NCI-H226 (cell line): Measurements from ENCODE around the gene HIBADH.

ENCODE experiments used
- DNase-seq: peaks from one replicate; pipeline ENCODE4 v3.0.0-alpha.2; 2015

The HIBADH gene

GRCh38 chr7:27478556-27478955, 184.1 kb downstream of the HIBADH start:
- no peak for DNase-seq

- no peak for DNase-seq
Measured at GRCh38 chr7:27478084-27478483, 184.6 kb downstream of the HIBADH start.

GRCh38 chr7:27476493-27476892, 186.2 kb downstream of the HIBADH start:
- DNase-seq, result no peak
